AG04450 (cell line): ENCODE data around the gene MYO5B. TPM values are rescaled to one million over a fixed set of nuclear protein-coding genes. Genes with fewer than 3 reads are reported as not detected.

ENCODE experiments used
- CTCF ChIA-PET: fragments of 300-600, 350-600 bp; formaldehyde crosslinking; extraction: SDS; loops from one replicate; lab custom pipeline; 2022; ENCODE audit warnings: antibody characterized with exemption, inconsistent platforms; lab: Charles Lee
- POLR2A ChIA-PET: fragments of 350-600 bp; formaldehyde crosslinking; extraction: SDS; loops from one replicate; lab custom pipeline; 2021; ENCODE audit warnings: antibody characterized with exemption, inconsistent platforms; lab: Yijun Ruan, JAX
- DNase-seq: peaks from one replicate; pipeline ENCODE4 v3.0.0-alpha.2; 2011; ENCODE audit warnings: low read depth, low spot score
- H3K27ac ChIP-seq: one replicate; pipeline ENCODE4 v1.5.1; 2012; ENCODE audit warnings: low read depth, low read length, control low read depth
- H3K27me3 ChIP-seq: one replicate; pipeline ENCODE4 v1.6.0; 2012; ENCODE audit warnings: low read length; ENCODE audit not compliant: control insufficient read depth, insufficient read depth
- H3K4me3 ChIP-seq: 2 replicates; pipeline ENCODE4 v1.5.1; 2011; ENCODE audit warnings: mild to moderate bottlenecking, low read depth, low read length, control low read depth
- H3K9me3 ChIP-seq: 2 replicates; pipeline ENCODE4 v1.5.1; 2012; ENCODE audit warnings: low read length; ENCODE audit not compliant: control insufficient read depth, insufficient read depth
- CTCF ChIP-seq: IDR thresholded peaks from 2 replicates; pipeline ENCODE4 v1.5.1; 2011; ENCODE audit warnings: low read depth, low read length, control low read depth, inconsistent platforms
- polyA plus RNA-seq: library from polyadenylated mRNA; depleted of rRNA; stranded (reverse); fragments of >200 nt; gene quantifications from 2 replicates; pipeline ENCODE4 v1.2.3, GENCODE V29; 2011

Gene MYO5B
- polyA plus RNA-seq, 1 experiment: 0.32 TPM

GRCh38 chr18:49884465-49884864 lies 310.5 kb downstream of the MYO5B start:
- Histone ChIP-seq H3K9me3 (no peaks in the 10 kb centered on the region), H3K4me3 (no peak overlapping the region), H3K27me3 (peaks cover 5% of the 10 kb centered on the region), H3K27ac (no peak overlapping the region)
- TF ChIP-seq CTCF: no peak
- no peak for DNase-seq
- ChIA-PET POLR2A (no interaction called here), CTCF (no interaction called here)

- Histone ChIP-seq H3K4me3 (no peak overlapping the region), H3K9me3 (no peaks in the 10 kb centered on the region), H3K27ac (no peak overlapping the region), H3K27me3 (peaks cover 7% of the 10 kb centered on the region)
- no peak for DNase-seq
- CTCF ChIA-PET: no interaction called here
- TF ChIP-seq CTCF: no peak
- POLR2A ChIA-PET: no interaction called here
These were observed 314.3 kb downstream of the MYO5B start for GRCh38 chr18:49880661-49881060.

GRCh38 chr18:49879271-49879580 lies 315.7 kb downstream of the MYO5B start:
- POLR2A ChIA-PET: no interaction called here
- H3K4me3 ChIP-seq: no peak overlapping the region
- no peaks in the 10 kb centered on the region for H3K9me3 ChIP-seq
- DNase-seq: no peak
- no peak overlapping the region for H3K27ac ChIP-seq
- peaks cover 10% of the 10 kb centered on the region for H3K27me3 ChIP-seq
- no peak for TF ChIP-seq CTCF
- CTCF ChIA-PET: no interaction called here

- H3K27me3 ChIP-seq: peaks cover 11% of the 10 kb centered on the region
- no peak for DNase-seq
- ChIA-PET CTCF (interaction anchor here (0.7 to 1.5 kb wide), 2 partner anchors 20 to 320 kb away, joined by 5 to 6 read pairs; no protein-coding TSS in a partner anchor), POLR2A (no interaction called here)
- H3K4me3 ChIP-seq: no peak overlapping the region
- no peak for TF ChIP-seq CTCF
- H3K27ac ChIP-seq: no peak overlapping the region
- no peaks in the 10 kb centered on the region for H3K9me3 ChIP-seq
These were observed 316.2 kb downstream of the MYO5B start for GRCh38 chr18:49878567-49879270.

- POLR2A ChIA-PET: no interaction called here
- Histone ChIP-seq H3K27ac (no peak overlapping the region), H3K27me3 (peaks cover 12% of the 10 kb centered on the region), H3K4me3 (no peak overlapping the region), H3K9me3 (no peaks in the 10 kb centered on the region)
- DNase-seq: no peak
- TF ChIP-seq CTCF: no peak
- CTCF ChIA-PET: interaction anchor here (0.7 to 1.5 kb wide), 2 partner anchors 19 to 319 kb away, joined by 5 to 6 read pairs; no protein-coding TSS in a partner anchor
These were observed 316.9 kb downstream of the MYO5B start for GRCh38 chr18:49878015-49878414.
